K562 (cell line): Measurements from ENCODE around the gene ZAP70. TPM values are rescaled to one million over a fixed set of nuclear protein-coding genes. Genes with fewer than 3 reads are reported as not detected.

Source experiments
- ATAC-seq: fragments of 200-7000 bp; cut with Tn5 transposase; 3 replicates; pipeline ENCODE4 v1.9.1; 2020; ENCODE audit warnings: moderate library complexity
- BruUV-seq: library from RNA; stranded (reverse); fragments of 400-500 nt; replicated peaks from 2 replicates; lab custom pipeline; 2021; lab: Mats Ljungman, UMichigan
- CTCF ChIA-PET: fragments of 300-600 bp; formaldehyde crosslinking; extraction: SDS; loops from one replicate; lab custom pipeline; 2021; ENCODE audit warnings: low intra/inter-chr PET ratio; lab: Yijun Ruan, JAX
- POLR2A ChIA-PET: fragments of 300-600, 350-650 bp; sonication (Branson Sonifier 250); formaldehyde crosslinking; extraction: SDS; loops from one replicate; lab custom pipeline; 2021; ENCODE audit warnings: antibody characterized with exemption, inconsistent platforms; lab: Yijun Ruan, JAX
- DNase-seq, 4 experiments: peaks; one replicate each; pipeline versions ENCODE4 v3.0.0 to v3.0.0-alpha.2; 2011 to 2018; ENCODE audit warnings: low spot score in 3 of 4, mixed read lengths in 3 of 4; ENCODE audit errors: extremely low read depth in 1 of 4
- FAIRE-seq: peaks from 2 replicates; lab custom pipeline; 2011; peaks lifted over from hg19 to GRCh38; lab: Jason Lieb, UNC
- H2AFZ ChIP-seq: 2 replicates; pipeline ENCODE4 v1.6.0; 2011; ENCODE audit warnings: low read depth, low read length, control low read depth, inconsistent platforms
- H3K27ac ChIP-seq: fragments of 200-600 bp; 3 replicates; pipeline ENCODE4 v1.8.0; 2011; ENCODE audit warnings: low read depth, mild to moderate bottlenecking, control low read depth, inconsistent platforms, low read length, moderate library complexity, mixed read lengths; ENCODE audit errors: extremely low read depth
- H3K27me3 ChIP-seq, 2 experiments: fragments of 300-600 bp in 1 of 2; 2 replicates in 1 of 2; 3 replicates in 1 of 2; pipeline versions ENCODE4 v1.6.0 to v1.8.0; 2011; ENCODE audit warnings: inconsistent platforms in 2 of 2, low read length in 2 of 2, mild to moderate bottlenecking in 1 of 2, mixed read lengths in 1 of 2, moderate library complexity in 1 of 2; ENCODE audit not compliant: control insufficient read depth in 2 of 2, insufficient read depth in 2 of 2
- H3K36me3 ChIP-seq: fragments of 300-600 bp; 3 replicates; pipeline ENCODE4 v1.8.0; 2011; ENCODE audit warnings: mild to moderate bottlenecking, low read length, inconsistent platforms; ENCODE audit not compliant: control insufficient read depth, insufficient read depth
- H3K4me1 ChIP-seq, 2 experiments: fragments of 200-600 bp in 1 of 2; replicated peaks in 1 of 2; 2 replicates in 1 of 2; 3 replicates in 1 of 2; pipeline versions ENCODE4 v1.5.1 to v1.8.0; 2011; ENCODE audit warnings: inconsistent platforms in 2 of 2, low read length in 2 of 2, mild to moderate bottlenecking in 1 of 2, mixed read lengths in 1 of 2, moderate library complexity in 1 of 2; ENCODE audit not compliant: control insufficient read depth in 2 of 2, insufficient read depth in 2 of 2
- H3K4me2 ChIP-seq: 2 replicates; pipeline ENCODE4 v1.6.1; 2011; ENCODE audit warnings: low read length, control low read depth, inconsistent platforms, mixed read lengths; ENCODE audit not compliant: insufficient read depth
- H3K4me3 ChIP-seq: fragments of 200-600 bp; sonication (generic), shearing (Covaris generic); 2 replicates; pipeline ENCODE4 v1.5.1; 2016; ENCODE audit warnings: control low read depth, inconsistent platforms
- H3K79me2 ChIP-seq: fragments of 200-600 bp; 3 replicates; pipeline ENCODE4 v1.8.0; 2011; ENCODE audit warnings: low read length, inconsistent platforms; ENCODE audit not compliant: control insufficient read depth, insufficient read depth
- H3K9ac ChIP-seq, 2 experiments: 2 replicates each; pipeline versions ENCODE4 v1.6.0 to v1.6.1; 2011; ENCODE audit warnings: low read depth in 2 of 2, low read length in 2 of 2, control low read depth in 1 of 2, inconsistent platforms in 1 of 2, mild to moderate bottlenecking in 1 of 2, mixed read lengths in 1 of 2; ENCODE audit not compliant: insufficient read depth in 1 of 2
- H3K9me1 ChIP-seq: one replicate; pipeline ENCODE4 v1.6.0; 2011; ENCODE audit warnings: inconsistent platforms, mild to moderate bottlenecking, low read length, moderate library complexity; ENCODE audit not compliant: control insufficient read depth, insufficient read depth
- H3K9me3 ChIP-seq: replicated peaks from 2 replicates; pipeline ENCODE4 v1.5.1; 2011; ENCODE audit warnings: low read depth, low read length, inconsistent platforms; ENCODE audit not compliant: control insufficient read depth, insufficient read depth
- H4K20me1 ChIP-seq: replicated peaks from 2 replicates; pipeline ENCODE4 v1.6.1; 2011; ENCODE audit warnings: low read length, inconsistent platforms, mixed read lengths; ENCODE audit not compliant: control insufficient read depth, insufficient read depth
- ATF1 ChIP-seq, 2 experiments: fragments of 450-650 bp in 1 of 2; IDR thresholded peaks; 2 replicates each; pipeline ENCODE4 v1.6.1; 2016; ENCODE audit warnings: missing compliant biosample characterization in 1 of 2, missing genetic modification characterization in 1 of 2
- CBFA2T3 ChIP-seq: fragments of 450-650 bp; IDR thresholded peaks from 2 replicates; pipeline ENCODE4 v1.6.1; 2017
- CHD4 ChIP-seq: fragments of 200-600 bp; sonication (generic); IDR thresholded peaks from 3 replicates; pipeline ENCODE4 v1.6.1; 2012; ENCODE audit warnings: low read depth, mild to moderate bottlenecking, mixed read lengths, low read length, inconsistent platforms; ENCODE audit not compliant: insufficient read depth, insufficient replicate concordance, poor library complexity, severe bottlenecking
- ELF2 ChIP-seq: fragments of 250-450 bp; sonication (Bioruptor Pico); IDR thresholded peaks from 2 replicates; pipeline ENCODE4 v1.5.0; 2021; ENCODE audit warnings: mild to moderate bottlenecking
- ESRRA ChIP-seq: fragments of 450-650 bp; IDR thresholded peaks from 2 replicates; pipeline ENCODE4 v1.6.1; 2014; ENCODE audit warnings: low read depth, mild to moderate bottlenecking, moderate library complexity, borderline replicate concordance
- L3MBTL2 ChIP-seq: fragments of 450-650 bp; IDR thresholded peaks from 2 replicates; pipeline ENCODE4 v1.6.1; 2016; ENCODE audit warnings: mild to moderate bottlenecking, moderate library complexity
- MITF ChIP-seq: IDR thresholded peaks from 2 replicates; pipeline ENCODE4 v1.6.1; 2014; ENCODE audit warnings: antibody characterized with exemption
- NFE2L1 ChIP-seq: fragments of 450-650 bp; IDR thresholded peaks from 2 replicates; pipeline ENCODE4 v1.6.1; 2016; ENCODE audit warnings: missing genetic modification characterization, low read depth, mild to moderate bottlenecking, missing compliant biosample characterization, moderate library complexity, borderline replicate concordance
- NR2C2 ChIP-seq, 2 experiments: fragments of 200-800 bp in 1 of 2; sonication (Bioruptor generic) in 1 of 2; sonication (generic) in 1 of 2; formaldehyde crosslinking in 1 of 2; IDR thresholded peaks; 2 replicates each; pipeline versions ENCODE4 v1.6.1 to v1.8.0; 2016 to 2022; ENCODE audit warnings: mild to moderate bottlenecking in 1 of 2, missing compliant biosample characterization in 1 of 2, missing genetic modification characterization in 1 of 2, missing genetic modification reagents in 1 of 2
- PHF20 ChIP-seq: fragments of 450-650 bp; IDR thresholded peaks from 2 replicates; pipeline ENCODE4 v1.6.1; 2018; ENCODE audit not compliant: partially characterized antibody
- SMARCA4 ChIP-seq: fragments of 450-650 bp; IDR thresholded peaks from 2 replicates; pipeline ENCODE4 v1.6.1; 2016
- TCF3 ChIP-seq: sonication (generic); formaldehyde crosslinking; IDR thresholded peaks from 2 replicates; pipeline ENCODE4 v1.4.0; 2020; ENCODE audit warnings: mild to moderate bottlenecking, missing genetic modification reagents
- TEAD4 ChIP-seq, 2 experiments: sonication (generic) in 1 of 2; formaldehyde crosslinking in 1 of 2; IDR thresholded peaks; 2 replicates each; pipeline versions ENCODE4 v1.6.1 to v1.8.0; 2012 to 2022; ENCODE audit warnings: borderline replicate concordance in 1 of 2, inconsistent platforms in 1 of 2, low read length in 1 of 2, mild to moderate bottlenecking in 1 of 2, missing genetic modification reagents in 1 of 2
- XRCC4 ChIP-seq: IDR thresholded peaks from one replicate; pipeline ENCODE4 v1.6.1; 2011; ENCODE audit not compliant: insufficient read depth, insufficient read length; ENCODE audit errors: extremely low read depth
- ZKSCAN8 ChIP-seq: fragments of 200-800 bp; sonication (Bioruptor generic); IDR thresholded peaks from 2 replicates; pipeline ENCODE4 v1.6.1; 2016; ENCODE audit warnings: missing genetic modification characterization, missing compliant biosample characterization
- WGBS: fragments of 100-300 bp; shearing (Covaris generic); methylation state at CpG from one replicate; pipeline ENCODE4 v1.1.6; 2016; ENCODE audit warnings: low coverage, mixed read lengths; ENCODE audit not compliant: insufficient coverage; ENCODE audit errors: missing lambda C conversion rate; 5-methylcytosine and 5-hydroxymethylcytosine counted together
- in situ Hi-C: fragments of 300-500 bp; cut with MboI; formaldehyde crosslinking; loops from 4 replicates; pipeline ENCODE4 v1.15.0; 2018; ENCODE audit warnings: inconsistent platforms, mixed read lengths
- intact Hi-C: fragments of 100-400 bp; cut with micrococcal nuclease; formaldehyde crosslinking; loops from 2 replicates; pipeline ENCODE4 v1.14.2; 2022
- polyA plus RNA-seq, 8 experiments: library from polyadenylated mRNA; depleted of rRNA in 4 of 8; stranded (reverse) in 5 of 8; unstranded in 3 of 8; fragments of >200 nt; fragmentation: Nextera tagmentation in 2 of 8; fragmentation: Illumina TruSeq in 1 of 8; extraction: Ambion mirVana in 2 of 8; extraction: Trizol in 1 of 8; gene quantifications; 2 replicates each; pipeline versions ENCODE4 v1.2.1 to v1.2.3, GENCODE V29; 2011 to 2014; ENCODE audit warnings: inconsistent platforms in 1 of 8, missing spikeins in 1 of 8
- total RNA-seq, 7 experiments: library from RNA; depleted of rRNA in 6 of 7; stranded (reverse); fragments of >200 nt in 6 of 7; fragmentation: Illumina TruSeq in 2 of 7; extraction: Trizol in 2 of 7; gene quantifications; 2 replicates each; pipeline versions ENCODE4 v1.2.1 to v1.2.3, GENCODE V29; 2011 to 2021; ENCODE audit warnings: low replicate concordance in 1 of 7

The ZAP70 gene
- total and polyA plus RNA-seq, 9 of the 15 experiments (the other 6 are each of a cell fraction or from before 2014, with no cell fraction given): 0.06 to 0.80 (median 0.21) TPM; not detected in 1

- no peaks in the 10 kb centered on the region for H3K27me3 ChIP-seq
- no peaks in the 10 kb centered on the region for H3K36me3 ChIP-seq
- no peaks in the 10 kb centered on the region for H3K9me3 ChIP-seq
- intact Hi-C loops (no loop called here), in situ Hi-C loops (no loop called here)
- H3K9me1 ChIP-seq: no peaks in the 10 kb centered on the region
- peak overlapping the region; percentile 38; a peak in 3 of 4 replicates for H3K9ac ChIP-seq
- H4K20me1 ChIP-seq: no peaks in the 10 kb centered on the region
- FAIRE-seq (peak; percentile 90), DNase-seq (peak; percentile 38 to 81 (median 61)), ATAC-seq (peak; percentile 91)
- WGBS: 13% methylated on average over 9 of the region's 9 CpGs
- H3K4me1 ChIP-seq: peaks cover 11 to 26% of the 10 kb centered on the region in 2 experiments
- peak overlapping the region; percentile 73 for H3K27ac ChIP-seq
- H3K79me2 ChIP-seq: no peaks in the 10 kb centered on the region
- no TSS peak for BruUV-seq
- POLR2A ChIA-PET: interaction anchor here (0.6 to 1.8 kb wide), 5 partner anchors 9 to 735 kb away, joined by 3 to 14 read pairs (median 3); partner anchors contain the start of genes ACTR1B and COX5B
- H3K4me3 ChIP-seq: no peak overlapping the region
- H3K4me2 ChIP-seq: peak overlapping the region; percentile 63
- CTCF ChIA-PET: interaction anchor here (0.6 to 1.2 kb wide), 2 partner anchors 8 to 18 kb away, joined by 3 read pairs; no protein-coding TSS in a partner anchor
- peak overlapping the region; percentile 80 for H2AFZ ChIP-seq
- peak; percentile 26; the same call in 1 of the 2 replicates for TF ChIP-seq ELF2 (CRISPR knock-in tag)
- TF ChIP-seq SMARCA4: peak; percentile 35; the same call in 1 of the 2 replicates
- peak; percentile 63 for TF ChIP-seq TCF3 (CRISPR knock-in tag)
- TF ChIP-seq CHD4: no peak
- TF ChIP-seq NR2C2 (CRISPR knock-in tag; IDR thresholded peaks at IDR 0.05): no peak
- TF ChIP-seq NR2C2 (tag; IDR thresholded peaks at IDR 0.05): peak; percentile 36
- no peak for TF ChIP-seq NFE2L1 (tag)
- TF ChIP-seq PHF20: no peak
- 0 out of 2 replicates have a peak, but pooled peaks have one; percentile 37 for TF ChIP-seq ZKSCAN8
- no peak for TF ChIP-seq MITF
- TF ChIP-seq CBFA2T3: peak; percentile 82
- no peak for TF ChIP-seq XRCC4
- peak; percentile 65 for TF ChIP-seq TEAD4 (IDR thresholded peaks at IDR 0.05; ENCODE audit: low read length)
- no peak for TF ChIP-seq TEAD4 (CRISPR knock-in tag; IDR thresholded peaks at IDR 0.05; ENCODE audit: borderline replicate concordance)
- TF ChIP-seq L3MBTL2: peak; percentile 52
- peak; percentile 72 for TF ChIP-seq ESRRA
- TF ChIP-seq ATF1 (CRISPR knock-in tag; IDR thresholded peaks at IDR 0.05): no peak
- peak; percentile 13; the same call in 1 of the 2 replicates for TF ChIP-seq ATF1 (tag; IDR thresholded peaks at IDR 0.05)
These were observed 40.0 kb upstream of the ZAP70 start for GRCh38 chr2:97673182-97673914.
